Suprapubic skin (tissue), 4 donors: ENCODE data around the gene LMTK2. TPM values are rescaled to one million over a fixed set of nuclear protein-coding genes. Genes with fewer than 3 reads are reported as not detected.

Experiments
- DNase-seq, 2 donors: peaks; one replicate each; pipeline ENCODE4 v3.0.0-alpha.2; 2019; ENCODE audit warnings: low spot score in 2 of 2
- H3K27ac ChIP-seq: fragments of 200-600 bp; sonication (generic); one replicate; pipeline ENCODE4 v1.5.1; 2019
- H3K27me3 ChIP-seq: fragments of 200-600 bp; sonication (generic); one replicate; pipeline ENCODE4 v1.5.1; 2019
- H3K36me3 ChIP-seq: fragments of 200-600 bp; sonication (generic); one replicate; pipeline ENCODE4 v1.5.1; 2019
- H3K4me1 ChIP-seq: fragments of 200-600 bp; sonication (generic); one replicate; pipeline ENCODE4 v1.5.1; 2019
- H3K4me3 ChIP-seq: fragments of 200-600 bp; sonication (generic); one replicate; pipeline ENCODE4 v1.5.1; 2019; ENCODE audit warnings: mild to moderate bottlenecking
- H3K9me3 ChIP-seq: fragments of 200-600 bp; sonication (generic); one replicate; pipeline ENCODE4 v1.5.1; 2019
- CTCF ChIP-seq, 2 donors: fragments of 200-600 bp in 1 of 2; fragments of 450-650 bp in 1 of 2; sonication (generic) in 1 of 2; IDR thresholded peaks; one replicate each; pipeline ENCODE4 v1.5.1; 2016 to 2019; ENCODE audit warnings: antibody characterized with exemption in 2 of 2, mild to moderate bottlenecking in 1 of 2, moderate library complexity in 1 of 2
- EP300 ChIP-seq: sonication (generic); formaldehyde crosslinking; IDR thresholded peaks from one replicate; pipeline ENCODE4 v1.6.1; 2017; ENCODE audit warnings: antibody characterized with exemption
- POLR2A ChIP-seq, 2 donors: fragments of 450-650 bp; IDR thresholded peaks; one replicate each; pipeline ENCODE4 v1.6.1; 2017; ENCODE audit warnings: antibody characterized with exemption in 2 of 2, mild to moderate bottlenecking in 2 of 2, moderate library complexity in 2 of 2
- POLR2AphosphoS5 ChIP-seq, 3 donors: sonication (generic); formaldehyde crosslinking; IDR thresholded peaks; one replicate each; pipeline ENCODE4 v1.6.1; 2017; ENCODE audit warnings: antibody characterized with exemption in 3 of 3
- WGBS: methylation state at CpG from one replicate; pipeline ENCODE4 v1.1.5; 2018; 5-methylcytosine and 5-hydroxymethylcytosine counted together
- total RNA-seq, 4 donors: library from RNA; depleted of rRNA; stranded (reverse); fragments of >200 nt; gene quantifications; one replicate each; pipeline ENCODE4 v1.1.0, GENCODE V29; 2016

LMTK2 gene
- total RNA-seq, 4 donors from 2014 or later: 34.0 to 45.1 (median 39.8) TPM

- Histone ChIP-seq H3K36me3 (no peaks in the 10 kb centered on the region), H3K27me3 (no peaks in the 10 kb centered on the region), H3K9me3 (no peaks in the 10 kb centered on the region), H3K27ac (no peak overlapping the region), H3K4me3 (no peak overlapping the region), H3K4me1 (no peaks in the 10 kb centered on the region)
- 75% methylated on average over 9 of the region's 9 CpGs for WGBS
- no peak for TF ChIP-seq POLR2A (IDR thresholded peaks at IDR 0.05)
- no peak for TF ChIP-seq CTCF (IDR thresholded peaks at IDR 0.05)
- no peak for TF ChIP-seq EP300
- TF ChIP-seq POLR2AphosphoS5 (IDR thresholded peaks at IDR 0.05): no peak
- no peak for DNase-seq
These were observed 39.6 kb upstream of the LMTK2 start for GRCh38 chr7:98066934-98067507.

GRCh38 chr7:98073047-98073446 lies 33.6 kb upstream of the LMTK2 start:
- Histone ChIP-seq H3K27ac (no peak overlapping the region), H3K4me1 (no peaks in the 10 kb centered on the region), H3K4me3 (no peak overlapping the region), H3K9me3 (no peaks in the 10 kb centered on the region), H3K27me3 (no peaks in the 10 kb centered on the region), H3K36me3 (no peaks in the 10 kb centered on the region)
- 99% methylated on average over 14 of the region's 14 CpGs for WGBS
- DNase-seq: peak; percentile 22 to 29
- no peak for TF ChIP-seq CTCF (IDR thresholded peaks at IDR 0.05)
- no peak for TF ChIP-seq EP300
- TF ChIP-seq POLR2AphosphoS5 (IDR thresholded peaks at IDR 0.05): no peak
- no peak for TF ChIP-seq POLR2A (IDR thresholded peaks at IDR 0.05)

- TF ChIP-seq CTCF (IDR thresholded peaks at IDR 0.05) (no peak), POLR2AphosphoS5 (IDR thresholded peaks at IDR 0.05) (no peak), EP300 (no peak), POLR2A (IDR thresholded peaks at IDR 0.05) (no peak)
- peak in 1 of 2 donors; percentile 2 for DNase-seq
- Histone ChIP-seq H3K27ac (no peak overlapping the region), H3K4me1 (peaks cover 3% of the 10 kb centered on the region), H3K9me3 (no peaks in the 10 kb centered on the region), H3K4me3 (no peak overlapping the region), H3K27me3 (no peaks in the 10 kb centered on the region), H3K36me3 (no peaks in the 10 kb centered on the region)
- WGBS: 87% methylated on average over 2 of the region's 2 CpGs
These were observed 30.9 kb upstream of the LMTK2 start for GRCh38 chr7:98075801-98076200.

GRCh38 chr7:98077762-98078161 lies 28.9 kb upstream of the LMTK2 start:
- H3K4me1 ChIP-seq: peaks cover 3% of the 10 kb centered on the region
- TF ChIP-seq CTCF (IDR thresholded peaks at IDR 0.05): no peak
- no peak for TF ChIP-seq POLR2A (IDR thresholded peaks at IDR 0.05)
- no peak for TF ChIP-seq POLR2AphosphoS5 (IDR thresholded peaks at IDR 0.05)
- no peak for TF ChIP-seq EP300
- H3K27me3 ChIP-seq: no peaks in the 10 kb centered on the region
- no peak overlapping the region for H3K4me3 ChIP-seq
- 77% methylated on average over 3 of the region's 3 CpGs for WGBS
- H3K27ac ChIP-seq: no peak overlapping the region
- no peaks in the 10 kb centered on the region for H3K9me3 ChIP-seq
- H3K36me3 ChIP-seq: no peaks in the 10 kb centered on the region
- peak in 1 of 2 donors; percentile 23 for DNase-seq

- Histone ChIP-seq H3K27ac (no peak overlapping the region), H3K27me3 (no peaks in the 10 kb centered on the region), H3K9me3 (no peaks in the 10 kb centered on the region), H3K36me3 (no peaks in the 10 kb centered on the region), H3K4me1 (peaks cover 3% of the 10 kb centered on the region), H3K4me3 (no peak overlapping the region)
- peak in 1 of 2 donors; percentile 32 for DNase-seq
- TF ChIP-seq POLR2A (IDR thresholded peaks at IDR 0.05) (no peak), CTCF (IDR thresholded peaks at IDR 0.05) (no peak), EP300 (no peak), POLR2AphosphoS5 (IDR thresholded peaks at IDR 0.05) (no peak)
- 55% methylated on average over 11 of the region's 11 CpGs for WGBS
These were observed 28.3 kb upstream of the LMTK2 start for GRCh38 chr7:98078197-98078870.
